T-helper 1 cell (primary cell): ENCODE data around the gene DIABLO.
A peak's percentile ranks its signal among the peaks of the same experiment; 100 is the strongest.
"Not testable (repeated sequence)": the region's sequence is repeated elsewhere in the genome, so short reads cannot be mapped to it uniquely, and the experiment has no call there.

Experiments
- DNase-seq, 5 donors: peaks; one replicate each; pipeline ENCODE4 v3.0.0-alpha.2; 2012 to 2020

DIABLO gene

GRCh38 chr12:122208073-122208820 lies 17.6 kb downstream of the DIABLO start:
- DNase-seq, result no peak

GRCh38 chr12:122207391-122207790 lies 18.5 kb downstream of the DIABLO start:
- no peak for DNase-seq

GRCh38 chr12:122206976-122207375 lies 18.9 kb downstream of the DIABLO start:
- no peak for DNase-seq

GRCh38 chr12:122206111-122206881 lies 19.6 kb downstream of the DIABLO start:
- no peak for DNase-seq

GRCh38 chr12:122205053-122205925 lies 20.6 kb downstream of the DIABLO start:
- DNase-seq, result no peak

- DNase-seq, result peak in 1 of 5 donors; percentile 23
These were observed 21.4 kb downstream of the DIABLO start for GRCh38 chr12:122204167-122205052.

- DNase-seq, result peak; percentile 27 to 65 (median 62)
These were observed 22.3 kb downstream of the DIABLO start, which contains the start of gene B3GNT4 for GRCh38 chr12:122203301-122204166. Gene B3GNT4 (plus strand): TSS chr12:122203709. CDS start chr12:122204619, 910 bp downstream.

GRCh38 chr12:122202811-122203210 lies 23.0 kb downstream of the DIABLO start:
- not testable (repeated sequence) for DNase-seq

GRCh38 chr12:122202017-122202416 lies 23.8 kb downstream of the DIABLO start:
- no peak for DNase-seq

GRCh38 chr12:122201381-122201780 lies 24.5 kb downstream of the DIABLO start:
- no peak for DNase-seq

- no peak for DNase-seq
These were observed 25.2 kb downstream of the DIABLO start for GRCh38 chr12:122200541-122201175.

- DNase-seq, result no peak
These were observed 26.1 kb downstream of the DIABLO start for GRCh38 chr12:122199484-122200355.

GRCh38 chr12:122197612-122197966 lies 28.3 kb downstream of the DIABLO start:
- DNase-seq, result no peak

GRCh38 chr12:122195405-122195804 lies 30.4 kb downstream of the DIABLO start:
- no peak for DNase-seq

GRCh38 chr12:122194804-122195203 lies 31.0 kb downstream of the DIABLO start:
- no peak for DNase-seq

- DNase-seq, result no peak
These were observed 33.4 kb downstream of the DIABLO start for GRCh38 chr12:122192441-122192840.

GRCh38 chr12:122190842-122191668 lies 34.8 kb downstream of the DIABLO start:
- DNase-seq, result peak in 4 of 5 donors; percentile 37 to 54 (median 44)
